Measurements from ENCODE around the gene SLIT1. TPM values are rescaled to one million over a fixed set of nuclear protein-coding genes. Genes with fewer than 3 reads are reported as not detected.

SLIT1 gene
- total RNA-seq, 2 experiments from 2014 or later = 0.13 to 1.0 TPM

DNA sequence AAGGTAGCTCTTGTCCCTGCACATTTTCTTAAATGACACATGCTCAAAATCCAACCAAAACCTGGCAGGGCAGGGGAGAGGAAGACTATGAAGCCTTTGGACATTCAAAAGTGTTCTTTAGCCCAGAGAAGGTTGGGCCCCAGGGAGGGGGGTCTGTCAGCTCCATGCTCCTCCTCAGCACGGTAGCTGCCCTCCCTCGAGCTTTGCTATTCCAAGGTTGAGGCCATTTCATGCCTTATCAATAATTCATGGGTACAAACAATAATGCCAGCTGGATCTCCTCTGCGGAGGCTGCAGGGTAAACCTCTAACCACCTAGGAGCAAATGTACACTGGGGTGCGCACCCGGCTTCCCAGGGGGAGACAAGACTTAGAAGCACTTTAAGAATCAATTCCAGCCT lies 61.5 kb downstream of the SLIT1 start:
- Histone ChIP-seq H3K4me3 (ENCODE audit: low read depth, low read length, poor library complexity, severe bottlenecking) (no peak overlapping the region), H3K9me2 (ENCODE audit: insufficient read depth, low read length) (no peaks in the 10 kb centered on the region), H3K27ac (ENCODE audit: low read depth, low read length, poor library complexity, severe bottlenecking) (no peak overlapping the region), H3K36me3 (ENCODE audit: insufficient read depth, low read length) (no peaks in the 10 kb centered on the region), H4K20me1 (ENCODE audit: insufficient read depth, low read length) (no peaks in the 10 kb centered on the region), H3K4me1 (ENCODE audit: insufficient read depth, low read length, poor library complexity, severe bottlenecking) (no peaks in the 10 kb centered on the region), H3K4me2 (ENCODE audit: low read length) (no peak overlapping the region), H3K9me3 (ENCODE audit: low read length) (no peaks in the 10 kb centered on the region), H2AFZ (ENCODE audit: low read length) (no peak overlapping the region), H3K79me2 (ENCODE audit: insufficient read depth, low read depth, low read length) (no peaks in the 10 kb centered on the region)
- DNase-seq (ENCODE audit: low spot score) = no peak
- intact Hi-C loops (cut with micrococcal nuclease; ENCODE audit: unreplicated experiment) = no loop called here
- BruUV-seq (replicated peaks) = no TSS peak
- CTCF ChIA-PET (ENCODE audit: unreplicated experiment) = no interaction called here
- TF ChIP-seq EZH2phosphoT487 (IDR thresholded peaks at IDR 0.05; ENCODE audit: borderline replicate concordance, low read depth, low read length) = no peak
- TF ChIP-seq, protein P1, sequence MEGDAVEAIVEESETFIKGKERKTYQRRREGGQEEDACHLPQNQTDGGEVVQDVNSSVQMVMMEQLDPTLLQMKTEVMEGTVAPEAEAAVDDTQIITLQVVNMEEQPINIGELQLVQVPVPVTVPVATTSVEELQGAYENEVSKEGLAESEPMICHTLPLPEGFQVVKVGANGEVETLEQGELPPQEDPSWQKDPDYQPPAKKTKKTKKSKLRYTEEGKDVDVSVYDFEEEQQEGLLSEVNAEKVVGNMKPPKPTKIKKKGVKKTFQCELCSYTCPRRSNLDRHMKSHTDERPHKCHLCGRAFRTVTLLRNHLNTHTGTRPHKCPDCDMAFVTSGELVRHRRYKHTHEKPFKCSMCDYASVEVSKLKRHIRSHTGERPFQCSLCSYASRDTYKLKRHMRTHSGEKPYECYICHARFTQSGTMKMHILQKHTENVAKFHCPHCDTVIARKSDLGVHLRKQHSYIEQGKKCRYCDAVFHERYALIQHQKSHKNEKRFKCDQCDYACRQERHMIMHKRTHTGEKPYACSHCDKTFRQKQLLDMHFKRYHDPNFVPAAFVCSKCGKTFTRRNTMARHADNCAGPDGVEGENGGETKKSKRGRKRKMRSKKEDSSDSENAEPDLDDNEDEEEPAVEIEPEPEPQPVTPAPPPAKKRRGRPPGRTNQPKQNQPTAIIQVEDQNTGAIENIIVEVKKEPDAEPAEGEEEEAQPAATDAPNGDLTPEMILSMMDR (conservative IDR thresholded peaks at IDR 0.05; ENCODE audit: low read length) = no peak
- POLR2A ChIA-PET = interaction anchor here (0.6 kb wide), 2 partner anchors 361 to 508 kb away, joined by 4 read pairs; no protein-coding TSS in a partner anchor

DNA sequence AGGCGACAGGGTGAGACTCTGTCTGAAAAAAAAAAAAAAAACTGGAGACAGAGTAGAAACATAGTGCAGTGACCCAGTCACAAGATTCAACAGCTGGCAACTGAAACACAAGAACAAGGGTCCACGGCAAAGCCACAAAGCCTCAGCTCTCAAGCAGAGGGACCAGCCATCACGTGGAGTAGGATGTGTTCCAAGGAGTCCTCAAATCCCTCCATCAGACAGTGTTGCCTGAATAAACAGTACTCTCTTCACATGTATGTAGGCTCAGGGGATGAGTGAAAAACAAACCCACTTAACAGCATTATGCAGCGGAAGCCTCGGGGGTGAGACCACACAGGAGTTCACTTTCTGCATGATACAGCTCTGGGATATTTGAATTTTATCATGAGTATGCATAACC lies 62.0 kb downstream of the SLIT1 start:
- TF ChIP-seq, protein P1 (conservative IDR thresholded peaks at IDR 0.05; ENCODE audit: low read length) = no peak
- no peak for TF ChIP-seq EZH2phosphoT487 (IDR thresholded peaks at IDR 0.05; ENCODE audit: borderline replicate concordance, low read depth, low read length)
- intact Hi-C loops (cut with micrococcal nuclease; ENCODE audit: unreplicated experiment) = no loop called here
- Histone ChIP-seq H3K4me1 (ENCODE audit: insufficient read depth, low read length, poor library complexity, severe bottlenecking) (no peaks in the 10 kb centered on the region), H3K36me3 (ENCODE audit: insufficient read depth, low read length) (no peaks in the 10 kb centered on the region), H3K4me2 (ENCODE audit: low read length) (no peak overlapping the region), H3K27ac (ENCODE audit: low read depth, low read length, poor library complexity, severe bottlenecking) (no peak overlapping the region), H3K9me2 (ENCODE audit: insufficient read depth, low read length) (no peaks in the 10 kb centered on the region), H3K9me3 (ENCODE audit: low read length) (no peaks in the 10 kb centered on the region), H4K20me1 (ENCODE audit: insufficient read depth, low read length) (no peaks in the 10 kb centered on the region), H3K79me2 (ENCODE audit: insufficient read depth, low read depth, low read length) (no peaks in the 10 kb centered on the region), H2AFZ (ENCODE audit: low read length) (no peak overlapping the region), H3K4me3 (ENCODE audit: low read depth, low read length, poor library complexity, severe bottlenecking) (no peak overlapping the region)
- POLR2A ChIA-PET = interaction anchor here (0.6 kb wide), 2 partner anchors 622 to 742 kb away, joined by 3 to 6 read pairs; no protein-coding TSS in a partner anchor
- DNase-seq (ENCODE audit: low spot score) = no peak
- no TSS peak for BruUV-seq (replicated peaks)
- CTCF ChIA-PET (ENCODE audit: unreplicated experiment) = interaction anchor here (0.7 kb wide), 1 partner anchor 63 kb away, joined by 4 read pairs; no protein-coding TSS in a partner anchor

DNA sequence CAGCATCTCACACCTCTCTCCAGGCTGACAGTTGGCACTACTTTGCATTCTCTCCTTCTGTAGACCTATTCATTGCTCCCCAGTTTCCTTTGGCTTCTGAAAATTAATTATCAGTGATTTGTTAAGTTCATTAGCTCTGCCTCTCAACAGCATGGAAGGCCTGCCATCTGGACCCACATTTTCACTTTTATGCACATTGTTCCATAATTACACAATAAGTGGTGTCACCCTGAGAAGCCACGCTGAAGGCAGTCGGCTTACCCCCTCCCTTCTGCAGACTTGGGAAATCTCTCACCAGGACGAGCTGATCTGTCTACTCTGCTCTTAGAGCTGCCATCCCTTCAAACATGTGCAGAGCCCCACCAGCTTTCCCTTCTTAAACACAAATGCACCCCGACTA lies 64.7 kb downstream of the SLIT1 start:
- Histone ChIP-seq H3K9me3 (ENCODE audit: low read length) (no peaks in the 10 kb centered on the region), H3K79me2 (ENCODE audit: insufficient read depth, low read depth, low read length) (no peaks in the 10 kb centered on the region), H3K27ac (ENCODE audit: low read depth, low read length, poor library complexity, severe bottlenecking) (no peak overlapping the region), H2AFZ (ENCODE audit: low read length) (no peak overlapping the region), H4K20me1 (ENCODE audit: insufficient read depth, low read length) (no peaks in the 10 kb centered on the region), H3K36me3 (ENCODE audit: insufficient read depth, low read length) (no peaks in the 10 kb centered on the region), H3K4me2 (ENCODE audit: low read length) (no peak overlapping the region), H3K4me3 (ENCODE audit: low read depth, low read length, poor library complexity, severe bottlenecking) (no peak overlapping the region), H3K4me1 (ENCODE audit: insufficient read depth, low read length, poor library complexity, severe bottlenecking) (no peaks in the 10 kb centered on the region), H3K9me2 (ENCODE audit: insufficient read depth, low read length) (no peaks in the 10 kb centered on the region)
- intact Hi-C loops (cut with micrococcal nuclease; ENCODE audit: unreplicated experiment) = no loop called here
- CTCF ChIA-PET (ENCODE audit: unreplicated experiment) = no interaction called here
- no peak for DNase-seq (ENCODE audit: low spot score)
- TF ChIP-seq, protein P1 (conservative IDR thresholded peaks at IDR 0.05; ENCODE audit: low read length) = no peak
- TF ChIP-seq EZH2phosphoT487 (IDR thresholded peaks at IDR 0.05; ENCODE audit: borderline replicate concordance, low read depth, low read length) = no peak
- POLR2A ChIA-PET = no interaction called here
- no TSS peak for BruUV-seq (replicated peaks)
